ENCODE measurements around the gene ENDOU.

Gene ENDOU

DNA sequence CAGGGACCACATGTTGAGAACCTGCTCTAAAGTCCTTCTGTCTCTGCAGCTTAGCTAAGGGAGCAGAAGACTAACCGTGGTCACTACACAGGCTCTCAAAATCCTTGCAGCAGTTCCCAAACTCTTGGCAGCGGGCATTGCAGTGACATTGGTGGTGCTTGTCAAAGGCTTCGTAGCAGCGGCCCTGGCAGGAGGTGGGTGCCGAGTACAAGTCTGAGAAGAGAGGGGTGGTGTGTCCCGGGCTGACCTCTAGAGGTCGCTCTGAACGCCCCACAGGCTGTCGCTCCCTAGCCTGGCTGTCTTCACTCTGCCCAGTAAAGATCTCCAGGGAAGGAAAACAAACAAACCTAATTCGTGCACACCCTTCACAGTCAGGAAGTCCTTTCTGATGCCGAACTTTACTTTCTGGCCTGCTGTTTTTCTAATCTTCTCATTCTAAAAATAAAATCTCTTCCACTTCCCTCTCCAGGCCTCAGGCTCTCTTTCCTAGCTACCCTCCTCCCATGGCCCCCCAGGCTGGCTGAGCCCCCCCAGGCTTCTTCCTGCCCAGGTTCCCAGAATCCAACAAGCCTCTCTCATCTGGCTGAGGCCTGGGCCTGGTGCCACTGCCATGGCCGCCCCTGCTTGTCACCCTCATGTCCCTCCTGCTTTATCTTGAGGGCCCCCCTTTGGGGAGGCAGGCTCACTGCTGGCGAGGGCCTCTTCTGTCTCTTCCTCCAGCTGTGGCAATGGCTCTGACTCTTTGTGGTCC lies 7.7 kb downstream of the ENDOU start:
- peak; percentile 53 for DNase-seq

DNA sequence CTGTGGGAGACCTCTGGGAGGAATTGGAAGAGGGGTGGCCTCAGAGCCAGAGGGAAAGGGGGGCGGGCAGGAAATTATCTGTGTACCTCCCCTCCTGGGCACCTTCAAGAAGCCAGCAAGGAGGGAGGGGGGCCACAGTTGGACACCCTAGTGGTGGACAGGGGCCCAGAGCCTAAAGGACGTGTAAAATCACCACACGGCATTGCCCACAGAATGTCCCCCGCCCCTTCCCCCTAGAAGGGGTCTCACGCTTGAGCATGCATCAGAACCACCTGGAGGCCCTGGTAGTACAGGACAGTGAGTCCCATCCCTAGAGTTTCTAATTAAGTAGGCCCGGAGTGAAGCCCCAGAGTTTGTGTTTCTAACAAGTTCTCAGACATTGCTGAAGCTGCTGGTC lies 8.2 kb downstream of the ENDOU start:
- no peak for DNase-seq

DNA sequence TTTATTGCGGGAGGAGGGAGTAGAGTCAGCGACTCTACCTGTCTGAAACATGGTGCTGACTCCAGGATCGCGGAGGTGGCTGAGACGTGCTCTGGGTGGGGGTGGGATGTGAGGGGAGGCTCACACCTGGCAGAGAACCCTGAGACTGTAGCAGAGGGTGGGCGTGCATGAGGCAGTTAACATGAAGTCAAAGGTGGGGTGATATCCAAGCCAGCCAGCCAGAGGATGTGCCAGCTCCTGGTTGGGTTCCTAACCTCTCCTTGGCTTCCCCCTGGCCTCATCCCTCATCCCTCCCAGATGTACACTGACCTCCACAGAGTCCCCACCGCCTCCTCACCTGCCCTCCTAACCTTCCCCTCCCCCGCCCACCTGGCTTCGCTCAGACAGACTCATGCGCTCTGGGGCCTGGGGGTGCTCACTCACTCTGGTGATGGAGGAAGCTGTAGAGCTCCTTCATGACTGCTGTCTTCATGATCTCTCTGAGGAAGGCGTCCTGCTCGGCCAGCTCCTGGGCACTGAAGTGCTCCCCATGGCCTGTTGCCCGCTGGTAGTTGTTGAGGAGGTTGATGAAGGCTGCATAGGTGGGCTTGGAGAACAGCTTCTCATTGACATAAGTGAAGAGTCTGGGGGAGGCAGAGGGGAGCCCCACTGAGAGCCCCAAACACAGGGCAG lies 9.3 kb downstream of the ENDOU start:
- DNase-seq: no peak

DNA sequence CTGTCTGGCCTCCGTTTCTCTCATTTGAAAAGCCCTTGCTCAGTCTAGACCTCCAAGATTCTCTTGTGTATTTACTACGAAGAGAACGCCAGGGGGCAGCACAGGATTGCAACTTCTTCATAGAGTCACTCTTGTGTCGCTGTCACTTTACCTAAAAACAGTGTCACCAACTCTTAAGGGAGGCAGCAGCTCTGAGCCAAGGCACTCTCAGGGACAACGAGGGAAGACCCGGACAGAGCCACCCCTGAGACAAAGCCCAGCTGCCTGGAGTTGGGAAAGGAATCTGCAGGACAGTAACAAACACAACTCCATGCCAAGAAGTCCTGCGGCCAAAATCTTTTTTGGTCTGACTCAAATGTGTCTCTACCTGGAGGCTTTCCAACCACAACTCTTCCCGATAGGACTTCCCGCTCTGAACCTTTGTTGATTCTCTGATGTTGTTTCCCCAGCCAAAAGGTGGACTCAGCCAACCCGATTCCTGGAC lies 9.9 kb downstream of the ENDOU start:
- DNase-seq: peak; percentile 81

DNA sequence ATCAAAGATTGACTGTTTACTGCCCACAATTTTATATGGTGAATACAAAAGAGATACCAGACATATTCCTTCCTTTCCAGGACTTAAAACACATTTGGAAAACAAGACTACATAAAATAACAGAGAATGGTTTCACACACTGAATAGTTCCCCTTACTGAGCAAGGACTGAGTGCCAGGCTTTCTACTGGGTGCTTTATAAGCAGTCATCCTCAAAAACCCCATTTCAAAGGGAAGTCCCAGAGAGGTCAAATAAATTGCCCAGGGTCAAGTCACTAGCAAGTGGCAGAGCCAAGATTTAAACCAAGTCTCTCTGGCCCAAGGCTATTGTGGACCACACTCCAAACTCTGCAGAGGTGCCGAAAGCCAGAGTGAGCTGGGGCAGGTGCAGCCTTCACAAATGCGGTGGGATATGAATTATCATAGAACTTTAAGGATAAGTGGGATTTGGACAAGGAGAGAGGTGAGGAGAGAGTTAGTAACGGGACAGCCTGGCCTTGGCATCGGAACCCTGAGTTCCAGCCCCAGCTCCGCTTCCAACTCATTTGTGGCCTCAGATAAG lies 10.4 kb downstream of the ENDOU start:
- DNase-seq: no peak

DNA sequence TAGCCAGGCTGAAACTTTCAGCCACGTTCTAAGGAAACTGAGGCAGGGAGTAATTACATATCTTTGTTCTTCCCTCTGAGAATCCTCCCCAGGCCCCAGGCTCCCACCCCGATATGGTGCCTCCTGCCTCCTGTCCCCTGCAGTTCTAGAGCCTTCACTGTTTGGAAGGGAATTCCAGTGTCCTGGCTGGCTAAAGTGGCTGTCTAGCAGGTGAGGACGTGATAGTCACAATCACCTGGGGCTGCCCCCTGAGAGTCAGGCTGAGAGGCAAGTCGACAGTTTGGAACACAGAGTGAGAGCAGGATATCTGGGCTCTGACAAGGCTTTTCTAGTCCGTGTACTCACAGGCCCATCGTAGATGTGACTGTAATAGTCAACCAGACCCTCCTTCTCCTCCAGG lies 13.1 kb downstream of the ENDOU start:
- DNase-seq: no peak

DNA sequence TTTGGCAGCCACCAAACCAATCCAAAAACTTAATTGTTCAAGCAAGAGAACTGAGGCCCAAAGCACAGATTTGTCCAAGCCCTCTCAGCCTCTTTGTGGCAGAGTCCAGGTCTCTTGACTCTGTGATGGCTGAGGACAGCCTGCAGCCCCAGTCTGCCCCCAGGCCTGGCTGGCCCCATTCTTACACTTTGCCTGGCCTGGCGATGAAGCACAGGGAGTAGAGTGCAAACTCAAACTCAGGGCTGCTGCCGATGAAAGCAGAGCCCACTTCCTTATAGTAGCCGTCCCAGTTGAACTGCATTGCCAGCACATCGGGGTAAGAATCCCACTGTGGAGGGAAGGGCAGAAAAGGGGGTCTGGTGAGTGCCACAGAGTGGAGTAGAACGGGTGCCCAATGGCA lies 13.8 kb downstream of the ENDOU start:
- no peak for DNase-seq

DNA sequence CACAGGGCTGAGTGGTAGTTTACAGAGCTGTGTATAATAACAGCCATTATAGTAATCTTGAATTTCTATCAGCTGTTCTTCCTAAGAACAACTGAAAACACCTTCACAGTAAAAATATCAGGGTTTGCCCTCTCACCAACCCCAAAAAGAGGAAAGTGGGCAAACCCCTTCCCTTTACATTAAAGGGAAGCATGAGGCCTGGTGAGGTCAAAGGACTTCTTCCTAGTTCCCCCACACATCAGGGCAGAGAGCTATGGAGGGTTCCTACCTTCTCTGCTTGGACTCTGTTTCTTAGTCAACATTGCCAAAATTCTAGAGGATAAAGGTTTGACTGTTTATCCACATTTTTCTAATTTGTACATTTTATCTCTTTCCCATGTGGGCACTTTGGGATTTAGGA lies 15.0 kb downstream of the ENDOU start:
- DNase-seq: no peak

DNA sequence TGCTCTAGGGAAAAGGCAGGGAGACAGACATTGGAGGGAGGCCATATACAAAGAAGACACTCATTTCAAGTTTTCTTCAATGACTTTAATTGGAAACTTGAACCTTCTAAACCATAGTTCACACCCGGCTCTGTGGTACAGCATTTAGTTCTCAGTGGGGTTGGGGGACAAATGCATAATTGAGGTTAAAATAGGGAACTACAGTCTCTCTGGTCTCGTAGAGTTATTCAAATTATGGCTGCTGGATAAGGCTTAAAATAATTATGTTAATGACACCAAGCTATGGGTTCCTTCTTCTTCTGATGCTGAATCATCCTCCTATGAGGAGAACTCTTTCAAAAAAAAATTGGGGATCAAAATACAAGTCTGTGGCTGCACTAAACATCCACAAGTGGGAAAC lies 15.6 kb downstream of the ENDOU start:
- DNase-seq: no peak

DNA sequence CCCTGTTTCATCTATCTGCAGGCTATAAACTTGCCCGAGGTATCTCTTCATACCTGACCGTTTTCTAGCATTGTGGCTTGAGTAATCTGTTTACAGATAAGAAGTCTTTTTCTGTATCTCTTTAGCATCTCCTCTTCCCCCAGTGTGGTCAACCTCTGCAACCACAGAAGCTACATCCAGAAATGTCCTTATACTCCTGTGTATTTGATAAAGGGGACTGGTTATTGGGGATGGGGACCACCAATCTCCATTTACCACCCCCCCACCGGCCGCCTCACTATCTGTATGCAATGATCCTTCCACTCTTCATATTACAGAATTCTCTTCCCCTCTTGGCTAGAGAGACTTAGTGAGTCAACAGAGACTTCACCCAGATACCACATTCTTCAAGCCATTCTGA lies 16.1 kb downstream of the ENDOU start:
- peak; percentile 8 for DNase-seq

DNA sequence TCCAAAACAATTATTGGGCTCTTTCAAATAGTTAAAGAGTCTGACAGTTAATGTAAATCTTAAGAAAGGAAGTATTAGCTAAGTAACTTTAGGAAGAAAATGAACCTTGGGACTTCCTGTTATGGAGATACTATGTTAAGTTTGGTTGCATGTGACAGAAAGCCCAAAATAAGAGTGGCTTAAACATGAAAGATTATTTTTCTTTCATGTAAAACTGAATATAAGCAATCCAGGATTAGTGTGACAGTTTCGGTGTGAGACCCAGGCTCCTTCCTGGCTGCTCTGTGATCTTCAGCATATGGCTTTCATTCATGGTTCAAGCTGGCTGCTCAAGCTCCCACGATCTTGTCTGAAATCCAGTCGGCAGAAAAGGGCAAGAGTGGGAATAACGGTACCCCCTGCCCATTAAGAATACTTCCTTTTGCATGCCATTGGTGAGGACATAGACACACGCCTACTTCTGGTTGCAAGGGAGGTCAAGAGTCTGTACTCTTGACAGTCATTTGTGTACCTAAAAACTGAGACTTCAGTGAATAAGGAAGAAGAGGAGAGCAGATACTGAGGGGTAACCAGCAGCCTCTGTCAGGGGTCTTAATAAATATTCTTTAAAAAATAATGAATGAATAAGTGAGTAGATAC lies 17.3 kb downstream of the ENDOU start:
- peak; percentile 22 for DNase-seq

DNA sequence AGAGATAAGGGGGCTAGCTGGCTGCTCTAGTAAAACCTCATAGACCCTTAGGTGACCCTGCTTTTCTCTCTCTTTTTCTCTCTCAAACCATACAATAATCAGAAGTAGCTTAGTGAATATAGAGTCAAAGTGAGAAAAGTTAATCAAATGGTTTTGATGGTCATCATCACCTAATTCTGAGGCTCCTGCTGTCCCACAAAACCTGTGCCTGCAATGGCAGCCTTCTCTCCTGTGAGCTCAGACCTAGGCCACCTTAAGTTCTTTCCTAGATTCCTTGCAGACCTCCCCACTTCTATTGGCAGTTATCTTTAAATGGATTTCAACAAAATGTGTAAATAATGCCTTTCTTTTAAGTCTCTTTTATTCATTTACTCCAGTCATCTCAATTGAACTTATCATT lies 17.9 kb downstream of the ENDOU start:
- DNase-seq: no peak

DNA sequence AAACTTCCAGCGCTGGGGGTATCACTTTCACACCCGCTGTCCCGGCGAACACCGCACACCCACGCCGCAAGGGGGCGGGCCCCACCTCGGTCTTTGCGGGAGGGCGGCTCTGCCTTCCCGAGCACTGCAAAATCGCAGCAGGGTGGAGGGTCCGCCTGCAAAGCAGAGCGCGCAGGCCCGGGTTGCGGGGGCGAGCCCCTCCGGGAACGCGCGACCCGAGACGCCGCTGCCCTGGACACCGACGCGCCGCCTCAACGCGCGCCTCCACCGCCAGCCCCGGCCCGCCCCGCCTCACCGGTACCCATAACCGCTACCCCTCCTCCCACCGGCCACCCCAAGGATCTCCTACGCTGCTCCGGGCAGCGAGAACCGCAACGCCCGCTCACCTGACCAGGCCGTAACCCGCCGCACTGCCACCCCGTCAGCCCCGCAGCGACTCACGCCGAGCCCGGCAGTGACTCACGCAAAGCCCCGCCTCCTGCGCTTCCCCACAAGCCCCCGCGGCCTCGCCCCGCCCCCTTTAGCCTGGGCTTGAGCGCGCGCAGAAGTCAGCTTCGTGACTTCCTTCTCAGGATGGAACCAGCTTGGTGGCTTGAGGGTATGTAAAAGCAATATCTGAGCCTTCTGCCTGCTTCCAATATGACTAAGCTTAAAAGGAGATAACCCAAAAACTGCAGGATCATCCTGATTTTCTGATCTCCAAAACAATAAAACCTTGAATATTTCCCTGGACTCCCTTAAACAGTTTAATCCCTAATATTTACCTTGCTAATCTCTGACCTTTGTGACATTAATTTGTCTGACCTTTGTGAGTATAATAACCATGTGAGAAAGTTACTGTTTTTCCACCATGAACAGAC lies 19.5 kb downstream of the ENDOU start, which contains the start of gene RPAP3:
TSS of gene RPAP3 (minus strand) at position 465 of the 860 bp plus-strand sequence. CDS start 3,190 bp downstream, outside the sequence.
- peak; percentile 98 for DNase-seq

DNA sequence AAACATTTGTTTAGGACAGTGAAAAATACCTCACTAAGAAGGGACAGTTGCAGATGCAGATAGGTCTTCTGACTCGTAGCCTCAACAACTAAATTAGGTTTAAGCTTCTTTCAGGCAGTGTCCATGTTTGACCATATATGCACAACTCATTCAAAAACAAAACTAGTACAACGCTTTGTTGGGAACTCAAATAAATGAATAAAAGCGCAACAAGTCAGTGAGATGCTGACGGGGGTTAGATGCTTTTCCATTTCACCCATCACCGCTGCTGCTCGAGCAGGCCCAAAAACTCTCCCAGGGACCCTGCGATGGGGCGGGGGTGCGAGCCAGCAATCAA lies 20.1 kb downstream of the ENDOU start:
- no peak for DNase-seq

DNA sequence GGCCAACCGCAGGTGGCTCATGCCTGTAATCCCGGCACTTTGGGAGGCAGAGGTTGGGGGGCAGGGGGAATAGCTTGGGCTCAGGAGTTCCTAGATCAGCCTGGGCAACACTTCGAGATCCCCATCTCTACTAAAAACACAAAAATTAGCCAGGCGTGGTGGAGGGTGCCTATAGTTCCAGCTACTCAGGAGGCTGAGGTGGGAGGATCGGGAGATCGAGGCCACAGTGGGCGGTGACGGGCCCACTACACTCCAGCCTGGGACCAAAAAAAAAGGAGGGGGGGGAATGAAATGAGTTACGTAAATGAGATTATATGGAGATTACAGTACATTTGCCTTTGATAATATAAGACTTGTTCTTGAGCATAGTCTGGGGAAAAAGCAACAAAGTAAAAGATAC lies 20.6 kb downstream of the ENDOU start:
- DNase-seq: no peak

DNA sequence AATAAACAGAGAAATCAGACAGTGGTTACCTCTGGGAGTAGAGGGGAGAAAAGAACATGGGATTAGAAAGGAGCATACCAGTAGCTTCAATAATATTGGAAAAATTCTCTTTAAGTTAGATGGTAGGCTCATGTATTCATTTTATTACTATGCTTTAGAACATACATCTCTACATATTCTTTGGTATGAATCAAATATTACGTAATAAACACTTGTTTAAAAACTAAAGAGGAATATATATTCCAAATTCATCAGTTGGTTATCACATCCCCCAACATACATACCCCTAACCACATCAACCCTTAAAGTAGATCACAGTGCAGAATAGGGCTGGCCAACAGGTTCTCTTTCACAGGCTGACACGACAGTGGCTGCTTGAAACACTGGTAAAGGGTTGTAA lies 25.0 kb downstream of the ENDOU start:
- no peak for DNase-seq

DNA sequence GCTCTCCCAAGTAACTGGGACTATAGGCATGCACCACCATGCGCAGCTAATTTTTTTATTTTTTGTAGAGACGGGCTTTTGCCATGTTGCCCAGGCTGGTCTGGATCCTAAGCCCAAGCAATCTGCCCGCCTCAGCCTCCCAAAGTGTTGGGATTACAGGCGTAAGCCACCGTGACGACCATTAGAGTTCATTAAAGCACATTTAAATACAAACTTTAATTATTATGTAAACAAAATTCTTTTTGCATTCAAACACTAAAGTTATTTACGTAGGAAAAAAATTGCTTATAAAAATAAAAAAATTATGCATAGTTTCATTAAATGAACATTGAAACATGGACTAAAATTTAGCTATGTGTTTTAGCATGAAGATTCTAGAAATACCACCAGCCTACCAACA lies 26.7 kb downstream of the ENDOU start:
- DNase-seq: no peak

DNA sequence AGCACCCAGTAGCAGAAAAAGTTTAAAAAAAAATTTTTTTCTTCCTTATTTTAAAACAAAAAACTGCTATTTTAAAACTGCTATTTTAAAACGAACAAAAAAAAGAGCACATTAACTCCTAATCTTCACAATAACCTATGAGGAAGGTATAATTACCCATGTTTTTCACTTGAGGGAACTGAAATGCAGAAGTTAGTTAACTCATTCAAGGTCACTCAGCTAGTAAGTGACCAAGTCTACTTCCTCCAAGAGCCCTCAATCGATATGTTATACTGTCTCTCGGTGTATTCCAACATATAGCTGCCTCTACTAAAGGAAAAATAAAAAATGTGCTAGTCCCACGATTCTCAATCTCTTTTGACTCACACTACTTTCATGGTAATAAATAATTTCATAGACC lies 27.2 kb downstream of the ENDOU start:
- no peak for DNase-seq

DNA sequence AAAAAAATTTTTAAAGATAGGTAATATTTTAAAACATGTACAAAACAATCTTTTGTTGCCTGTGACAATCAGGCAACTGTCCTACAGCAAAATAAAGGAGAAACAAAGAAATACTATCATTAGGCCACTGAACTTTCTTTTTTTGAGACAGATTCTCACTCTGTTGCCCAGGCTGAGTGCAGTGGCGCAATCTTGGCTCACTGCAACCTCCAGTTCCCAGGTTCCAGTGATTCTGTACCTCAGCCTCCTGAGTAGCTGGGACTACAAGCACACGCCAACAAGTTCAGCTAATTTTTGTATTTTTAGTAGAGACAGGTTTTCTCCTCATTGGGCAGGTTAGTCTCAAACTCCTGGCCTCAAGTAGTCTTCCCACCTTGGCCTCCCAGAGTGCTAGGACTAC lies 36.1 kb downstream of the ENDOU start:
- no peak for DNase-seq

DNA sequence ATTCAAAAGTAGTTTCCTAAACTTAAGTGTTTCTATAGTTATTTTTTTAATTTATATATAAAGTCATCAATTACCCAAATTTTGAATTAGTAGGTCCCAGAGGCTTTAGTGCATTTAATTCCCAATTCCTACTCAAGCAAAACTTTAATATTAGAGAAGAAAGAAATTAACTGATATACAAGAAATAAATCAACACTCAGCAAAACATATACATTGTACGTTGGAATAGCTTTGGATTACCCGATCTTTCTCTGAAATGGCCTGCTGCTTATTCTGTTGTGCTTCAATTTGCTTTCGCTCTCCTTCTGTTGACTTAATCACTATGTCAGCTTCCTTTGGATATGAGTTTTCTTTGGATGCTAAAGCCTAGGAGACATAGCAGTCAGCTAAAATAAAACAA lies 37.7 kb downstream of the ENDOU start:
- no peak for DNase-seq

DNA sequence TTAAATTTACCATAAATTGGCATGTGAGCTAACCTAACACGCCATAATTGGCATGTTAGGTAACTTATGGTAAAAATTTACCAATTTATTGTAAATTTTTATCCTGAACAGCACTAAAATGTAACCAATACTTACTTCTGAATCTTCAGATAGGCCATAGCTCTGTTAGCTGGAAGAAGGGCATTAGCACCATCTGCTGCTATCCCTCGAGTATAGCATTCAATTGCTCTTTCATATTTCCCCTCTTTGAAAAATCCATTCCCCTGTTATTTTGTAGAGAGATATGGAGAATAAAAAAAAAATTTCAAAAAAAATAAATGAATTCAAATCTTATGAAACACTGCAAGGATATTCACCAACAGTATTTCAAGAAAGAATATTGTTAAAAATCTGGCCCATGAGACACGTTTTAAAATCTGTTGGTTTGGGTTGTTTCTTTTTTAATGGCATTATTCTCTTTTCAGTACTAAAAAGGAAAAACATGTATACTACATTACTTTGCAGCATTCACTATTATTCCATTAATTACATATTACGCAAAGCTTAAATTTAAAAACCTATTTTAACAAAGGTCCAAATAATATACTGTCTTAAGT lies 38.5 kb downstream of the ENDOU start:
- DNase-seq: peak; percentile 33

DNA sequence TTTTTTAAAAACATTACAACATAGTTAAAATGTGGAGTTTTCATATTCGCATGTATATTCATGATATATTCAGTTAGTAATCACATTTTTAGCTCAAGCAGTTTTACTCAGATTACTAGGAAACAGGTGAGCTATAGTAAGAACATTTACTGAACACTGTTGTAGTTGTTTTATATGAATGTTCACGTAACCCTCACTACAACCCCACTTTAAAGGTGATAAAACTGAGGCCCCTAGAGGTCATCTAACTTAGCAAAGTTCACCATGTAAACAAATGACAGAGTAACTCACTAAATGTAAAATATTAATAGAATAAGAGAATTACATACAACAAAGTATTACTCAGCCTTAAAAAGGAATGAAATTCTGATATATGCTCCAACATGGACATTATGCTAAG lies 45.5 kb downstream of the ENDOU start:
- no peak for DNase-seq

All from activated CD4-positive, alpha-beta T cell treated with anti-CD3 and anti-CD28 coated beads, Interleukin-10, Interleukin-2, amounts not matched to agents 100 ng/mL and 50 ng/mL, durations not matched to agents 16 hours and 8 hours (primary cell).